Stimulated activated CD8-positive, alpha-beta memory T cell treated with anti-CD3 and anti-CD28 coated beads, Interleukin-7, amount 100 ng/mL, for 24 hours (primary cell): Measurements from ENCODE around the gene ESRRG.

Source experiments
- DNase-seq: peaks from one replicate; pipeline ENCODE4 v3.0.0-alpha.2; 2020; ENCODE audit warnings: low read depth

ESRRG gene

DNA sequence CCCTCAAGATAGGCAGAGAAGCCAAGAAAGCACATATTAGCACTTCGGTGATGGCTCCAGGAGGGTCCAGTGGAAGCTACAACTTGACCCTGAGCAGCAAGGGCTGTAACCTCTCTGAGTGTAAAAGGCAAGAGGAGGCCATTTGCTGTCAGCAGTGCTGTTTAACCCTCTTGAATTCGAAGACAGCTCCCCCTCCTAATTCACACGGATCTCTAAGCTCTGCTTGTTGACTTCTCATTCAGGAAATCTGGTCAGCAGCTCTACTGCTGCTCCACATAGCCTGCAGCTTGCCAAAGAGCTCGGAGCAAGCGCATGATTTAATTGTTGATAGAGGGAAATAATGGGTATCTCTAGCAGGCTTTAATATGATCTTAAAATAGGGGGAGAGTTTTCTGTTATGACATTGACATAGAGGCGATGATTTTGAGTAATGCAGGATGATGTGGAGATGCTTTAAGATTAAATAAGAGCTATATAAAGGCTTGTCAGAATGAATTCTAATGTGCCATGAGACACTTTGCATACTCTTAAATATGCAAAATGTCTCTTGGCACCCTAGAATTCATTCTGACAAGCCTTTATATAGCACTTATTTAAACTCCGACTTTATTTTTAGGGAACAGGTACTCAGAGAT lies 220.6 kb downstream of the ESRRG start:
- no peak for DNase-seq

DNA sequence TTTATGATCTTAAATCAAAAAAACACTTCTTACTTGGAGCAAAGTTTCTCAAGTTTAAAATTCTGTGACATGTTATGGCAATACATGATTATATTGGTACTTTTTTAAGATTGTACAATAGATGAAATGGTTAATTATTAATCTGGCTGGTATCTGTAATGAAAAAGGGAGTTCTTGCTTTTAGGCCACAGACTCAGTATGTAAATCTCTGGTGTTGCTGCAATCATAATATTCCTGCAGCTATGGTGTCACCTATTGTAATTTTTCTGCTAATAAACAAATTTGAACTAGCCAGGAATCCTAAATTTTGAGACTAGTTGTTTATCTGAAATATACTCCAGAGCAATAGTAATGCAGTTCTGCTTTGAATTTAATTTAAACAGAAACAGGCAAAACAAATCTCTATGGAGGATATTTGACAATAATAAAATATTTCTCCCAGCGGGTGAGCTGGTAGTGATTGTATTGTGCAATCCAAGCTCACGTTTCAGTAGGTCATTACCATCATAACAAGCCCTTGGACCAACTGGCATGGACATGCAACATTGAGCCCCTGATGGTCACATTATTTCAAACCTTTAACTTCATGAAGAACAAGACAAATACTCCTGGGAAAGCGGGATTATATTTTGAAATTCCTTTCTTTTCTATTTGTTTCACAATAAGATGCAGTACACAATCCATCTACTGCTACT lies 222.8 kb downstream of the ESRRG start:
- no peak for DNase-seq

DNA sequence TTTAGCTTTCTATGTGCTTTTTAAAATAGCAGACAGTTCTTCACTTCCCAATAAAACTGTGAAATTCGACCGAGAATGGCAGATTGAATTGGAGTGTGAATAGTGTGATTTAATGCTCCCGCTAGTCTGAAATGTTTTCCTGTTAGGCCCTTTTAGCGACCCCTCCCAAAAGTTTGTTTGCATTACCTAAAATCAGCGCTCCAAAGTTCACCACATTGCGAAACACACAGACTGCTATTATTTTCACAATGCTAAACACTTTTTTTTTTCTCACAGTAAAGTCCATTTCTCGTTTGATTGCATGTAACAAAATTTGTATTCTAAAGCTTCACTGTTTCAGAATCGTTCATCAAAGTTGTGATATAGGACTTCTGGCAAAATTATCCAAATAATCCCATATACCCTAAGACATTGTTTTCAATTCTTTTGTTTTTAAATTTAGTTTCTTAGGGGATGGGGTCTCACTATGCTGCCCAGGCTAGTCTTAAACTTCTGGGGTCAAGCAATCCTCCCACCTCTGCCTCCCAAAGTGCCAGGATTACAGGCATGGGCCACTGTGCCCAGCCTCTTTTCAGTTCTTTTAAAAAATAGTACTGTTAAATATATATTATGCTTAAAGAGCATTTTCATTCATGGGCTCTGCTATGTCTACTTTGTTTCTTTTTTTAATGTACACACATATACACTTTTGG lies 223.5 kb downstream of the ESRRG start:
- DNase-seq, result no peak

DNA sequence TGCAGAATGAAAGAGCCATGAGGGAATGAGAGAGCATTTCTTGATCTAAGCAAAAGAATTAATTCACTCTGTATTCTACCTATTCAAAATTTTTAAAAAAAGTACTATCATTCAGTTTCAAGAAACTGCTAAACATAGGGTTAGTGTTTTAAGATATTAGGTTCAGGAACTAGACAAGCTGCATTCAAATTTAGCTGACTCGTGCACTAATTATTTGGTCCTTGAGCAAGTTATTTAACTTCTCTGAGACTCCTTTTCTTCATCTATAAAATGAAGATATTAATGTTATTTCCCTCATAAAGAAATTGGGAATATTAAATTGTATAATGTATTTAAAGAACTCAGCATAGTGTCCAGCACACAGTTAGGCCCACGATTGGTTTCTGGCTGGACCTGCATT lies 225.0 kb downstream of the ESRRG start:
- DNase-seq, result no peak

DNA sequence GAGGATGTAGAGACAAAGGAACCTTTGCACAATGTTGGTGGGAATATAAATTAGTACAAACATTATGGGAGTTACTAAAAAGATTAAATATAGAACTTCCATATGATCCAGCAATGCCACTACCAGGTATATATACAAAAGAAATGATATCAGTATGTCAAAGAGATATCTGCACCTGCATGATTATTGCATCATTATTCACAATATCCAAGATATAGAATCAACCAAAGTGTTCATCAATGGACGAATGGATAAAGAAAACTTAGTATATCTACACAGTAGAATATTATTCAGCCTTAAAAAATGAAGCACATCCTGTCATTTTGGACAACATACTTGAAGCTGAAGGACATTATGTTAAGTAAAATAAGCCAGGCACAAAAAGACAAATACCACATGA lies 238.2 kb downstream of the ESRRG start:
- no peak for DNase-seq

DNA sequence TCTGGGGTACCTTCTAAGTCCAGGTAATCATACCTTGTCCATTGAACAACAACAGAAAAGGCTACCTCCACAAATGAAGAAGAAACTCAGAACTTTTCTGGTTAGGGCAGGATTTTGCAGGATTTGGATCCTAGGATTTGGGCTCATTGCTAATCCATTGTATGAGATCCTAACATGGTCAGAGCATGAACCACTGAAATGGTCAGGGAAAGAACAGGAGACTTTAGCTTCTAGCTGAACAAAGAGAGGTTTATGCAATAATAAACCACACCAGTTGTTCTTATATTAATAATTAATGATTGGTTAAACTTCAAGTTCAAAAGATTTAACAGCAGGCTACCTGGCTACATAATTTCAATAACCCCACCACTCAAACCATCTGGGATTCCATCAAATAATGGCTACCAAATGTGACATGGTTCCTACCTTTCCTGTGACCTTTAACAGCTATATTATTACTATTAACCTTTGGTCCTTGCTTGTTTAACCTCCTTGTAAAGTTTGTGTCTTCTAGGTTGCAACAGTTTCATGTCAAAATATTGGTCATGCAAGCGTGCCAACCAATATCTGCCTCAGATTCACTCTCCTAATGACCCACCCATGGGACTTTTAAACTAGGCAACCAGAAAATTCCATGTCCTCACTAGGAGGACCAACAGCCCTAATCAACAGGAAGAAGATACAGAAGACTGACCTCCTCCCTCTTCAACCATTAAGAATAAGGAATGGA lies 239.4 kb downstream of the ESRRG start:
- no peak for DNase-seq

DNA sequence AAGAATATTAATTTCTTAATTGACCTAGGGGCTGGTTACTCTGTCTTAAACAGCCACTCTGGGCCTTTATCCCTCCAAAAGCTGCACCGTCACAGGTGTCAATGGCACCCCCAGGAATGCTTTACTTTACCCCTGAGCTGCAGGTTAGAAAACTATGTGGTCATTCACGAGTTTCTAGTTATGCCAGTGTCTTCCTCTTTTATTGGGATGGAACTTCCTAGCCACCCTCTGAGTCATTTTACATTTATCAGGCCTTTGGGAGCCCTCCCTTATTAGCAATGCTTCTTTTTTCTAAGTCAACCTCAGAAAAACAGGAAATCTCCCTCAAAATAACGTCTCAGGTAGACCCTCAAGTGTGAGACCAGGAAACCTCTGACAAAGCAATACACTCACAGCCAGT lies 240.6 kb downstream of the ESRRG start:
- DNase-seq, result no peak

DNA sequence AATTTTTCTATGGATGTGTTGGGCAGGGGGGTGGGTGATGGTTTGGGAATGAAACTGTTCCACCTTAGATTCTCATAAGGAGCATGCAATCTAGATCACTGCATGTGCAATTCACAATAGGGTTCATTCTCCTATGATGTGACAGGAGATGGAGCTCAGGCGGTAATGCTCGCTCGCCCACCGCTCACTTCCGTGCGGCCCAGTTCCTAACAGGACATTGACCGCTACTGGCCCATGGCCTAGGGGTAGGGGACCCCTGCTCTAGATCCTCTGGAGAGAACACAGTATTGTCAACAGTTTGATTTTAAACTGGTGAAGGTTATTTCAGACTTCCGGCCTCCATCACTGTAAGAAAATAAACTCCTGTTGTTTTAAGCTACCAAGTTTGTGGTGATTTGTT lies 245.0 kb downstream of the ESRRG start:
- no peak for DNase-seq

DNA sequence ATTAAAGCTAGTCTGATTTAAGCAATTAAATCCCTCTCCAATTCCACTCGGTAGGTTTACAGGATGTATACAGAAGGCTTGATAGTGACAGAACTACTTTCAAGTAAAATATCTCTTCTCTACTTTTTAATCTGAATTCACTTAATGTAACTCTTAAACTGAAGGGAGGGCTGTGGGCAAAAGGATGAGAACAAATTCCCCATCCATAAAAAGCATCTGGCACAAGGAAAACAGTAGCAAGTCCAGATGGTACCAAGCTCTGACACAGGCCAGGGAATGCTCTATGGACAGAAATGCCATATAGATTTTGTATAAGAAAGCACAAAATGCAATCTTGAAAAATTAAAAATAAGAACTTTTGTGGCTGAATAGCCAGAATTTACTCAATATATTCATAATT lies 246.9 kb downstream of the ESRRG start:
- no peak for DNase-seq

DNA sequence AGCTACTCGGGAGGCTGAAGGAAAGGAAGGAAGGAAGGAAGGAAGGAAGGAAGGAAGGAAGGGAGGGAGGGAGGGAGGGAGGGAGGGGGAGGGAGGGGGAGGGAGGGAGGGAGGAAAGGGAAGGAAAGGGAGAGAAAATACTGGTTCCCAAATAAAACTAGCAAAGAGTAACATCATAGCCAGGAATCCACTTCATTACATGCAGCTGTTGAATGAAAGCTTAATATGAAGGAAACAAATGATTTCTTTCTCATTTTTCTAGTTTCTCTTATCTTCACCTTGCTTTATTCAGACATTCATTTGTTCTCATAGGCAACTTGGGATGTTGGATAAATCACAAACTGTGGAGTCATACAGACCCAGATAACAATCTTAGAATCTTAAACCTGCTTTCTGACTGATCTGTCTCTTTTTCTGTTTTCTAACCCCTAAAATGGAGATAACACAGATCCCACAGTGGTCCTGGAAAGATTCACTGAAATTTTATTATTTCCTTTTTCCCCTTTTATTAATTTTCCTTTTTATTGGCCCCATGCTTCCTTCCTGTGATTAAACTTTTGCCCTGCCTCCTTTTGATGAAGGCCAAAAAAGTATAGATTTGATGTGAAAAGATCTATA lies 247.5 kb downstream of the ESRRG start:
- DNase-seq, result no peak

DNA sequence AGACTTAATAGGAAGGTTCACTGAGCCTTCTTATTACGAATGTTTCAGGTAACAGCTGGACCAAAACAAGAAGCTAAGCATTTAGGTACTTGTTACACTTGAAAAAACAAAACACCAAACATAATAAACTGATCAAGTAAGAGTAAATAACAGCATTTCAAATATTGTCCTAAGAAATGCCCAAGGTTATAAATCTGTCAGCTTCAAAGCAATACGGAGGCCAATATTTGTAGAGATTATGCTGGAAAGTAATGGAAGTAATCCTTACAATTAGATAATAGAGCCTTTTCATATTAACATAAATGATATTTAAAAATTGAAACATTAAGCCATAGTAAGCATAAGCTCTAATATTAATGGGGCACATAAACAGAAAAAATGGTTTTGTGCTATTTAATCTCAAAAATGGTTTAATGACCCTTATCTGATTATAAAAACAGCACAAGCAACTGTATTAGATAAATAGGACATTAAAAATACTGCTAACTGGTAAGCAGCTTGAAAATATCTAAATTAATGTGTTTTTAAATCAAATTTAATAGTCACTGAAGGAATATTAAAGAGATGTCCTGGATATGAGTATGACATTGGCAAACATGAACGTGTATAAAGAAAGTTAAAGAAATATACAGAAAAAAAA lies 256.9 kb downstream of the ESRRG start:
- no peak for DNase-seq

DNA sequence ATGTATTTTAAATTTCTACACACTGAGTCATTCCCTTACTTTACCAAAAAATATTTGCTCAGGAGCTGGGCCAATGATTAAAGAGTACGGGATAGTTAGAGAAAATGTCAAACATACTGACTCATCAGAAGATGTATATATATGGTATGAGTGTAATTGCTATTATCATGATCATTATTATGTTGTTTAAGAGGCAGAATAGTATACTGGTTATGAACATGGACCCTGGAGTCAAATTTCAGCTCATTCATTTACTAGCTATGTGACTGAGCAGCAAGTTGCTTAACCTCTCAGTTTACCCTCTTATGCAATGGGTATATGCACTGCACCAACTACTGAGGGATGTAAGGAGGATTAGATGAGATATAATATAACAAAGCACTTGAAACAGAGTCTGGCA lies 258.7 kb downstream of the ESRRG start:
- DNase-seq, result no peak

DNA sequence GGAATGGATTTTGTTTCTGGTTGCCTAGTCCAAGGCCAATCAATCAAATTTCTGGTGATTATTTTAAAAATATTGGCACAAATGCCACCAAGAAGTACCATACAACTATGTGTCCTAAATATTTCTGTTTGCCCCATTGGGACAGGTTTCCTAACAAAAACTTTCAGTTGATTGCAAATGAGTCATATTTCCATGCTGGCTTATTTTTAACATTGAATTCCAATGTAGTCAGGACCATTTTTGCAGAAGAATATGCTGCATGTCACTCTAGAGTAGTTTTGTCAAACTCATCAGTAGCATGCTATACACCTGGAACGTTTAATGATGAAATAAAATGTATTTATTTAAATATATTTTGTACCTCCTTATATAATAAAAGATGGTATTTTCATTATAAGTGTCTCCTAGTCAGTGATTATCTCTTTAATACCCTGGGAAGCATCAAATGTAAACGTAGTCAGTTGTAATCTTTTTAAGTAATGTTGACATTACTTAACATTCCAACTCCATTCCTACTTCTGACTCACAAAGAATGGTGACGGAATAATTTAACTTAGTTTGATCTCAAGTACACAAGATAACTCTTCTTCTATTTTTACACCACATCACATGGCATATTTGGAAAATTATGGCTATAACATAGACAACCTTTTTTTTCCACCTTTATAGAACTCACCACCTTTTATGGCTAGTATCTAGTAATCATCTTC lies 261.0 kb downstream of the ESRRG start:
- DNase-seq, result no peak

DNA sequence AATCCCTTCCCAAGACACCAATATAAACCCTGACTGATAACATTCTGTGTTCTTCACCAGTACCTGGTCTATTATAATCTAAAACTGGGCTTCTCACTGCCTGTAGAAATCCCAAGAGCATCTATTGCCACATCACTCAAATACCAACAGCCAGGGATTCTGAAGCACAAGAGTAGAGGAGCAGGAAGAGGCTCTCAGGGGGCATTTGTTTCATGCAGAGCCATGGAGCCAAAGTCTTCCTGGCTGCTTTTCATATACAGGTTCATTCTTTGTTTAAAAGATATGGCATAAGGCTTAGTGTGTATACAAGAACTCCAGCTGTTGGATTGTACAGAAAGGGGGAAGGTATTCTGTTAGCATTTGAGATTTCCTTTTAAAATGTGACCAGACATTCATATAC lies 261.8 kb downstream of the ESRRG start:
- DNase-seq, result no peak

DNA sequence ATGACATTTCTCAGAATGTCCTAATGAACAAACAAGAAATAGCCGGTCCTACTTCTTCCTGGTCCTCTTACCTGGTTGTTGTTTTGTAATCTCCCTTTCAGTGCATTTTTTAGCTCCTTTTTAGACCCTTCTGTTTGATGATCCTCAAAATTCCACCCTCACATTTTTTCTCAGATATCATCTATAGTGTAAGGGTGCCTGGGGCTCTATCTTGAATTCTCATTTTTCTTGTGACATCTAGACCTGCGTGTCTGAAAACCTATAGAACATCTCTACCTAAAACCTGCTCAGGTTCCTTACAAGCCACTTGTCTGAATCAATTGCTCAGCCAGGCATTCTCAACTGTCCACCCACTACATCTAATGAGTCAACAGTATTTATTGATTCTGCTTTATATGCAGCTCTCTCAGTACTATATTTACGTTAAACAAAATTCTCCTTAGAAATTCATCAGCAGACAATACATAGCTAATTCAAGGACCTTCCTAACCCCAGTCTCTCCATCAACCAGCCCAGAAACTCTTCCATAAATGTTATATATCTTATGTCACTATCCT lies 263.5 kb downstream of the ESRRG start:
- no peak for DNase-seq

DNA sequence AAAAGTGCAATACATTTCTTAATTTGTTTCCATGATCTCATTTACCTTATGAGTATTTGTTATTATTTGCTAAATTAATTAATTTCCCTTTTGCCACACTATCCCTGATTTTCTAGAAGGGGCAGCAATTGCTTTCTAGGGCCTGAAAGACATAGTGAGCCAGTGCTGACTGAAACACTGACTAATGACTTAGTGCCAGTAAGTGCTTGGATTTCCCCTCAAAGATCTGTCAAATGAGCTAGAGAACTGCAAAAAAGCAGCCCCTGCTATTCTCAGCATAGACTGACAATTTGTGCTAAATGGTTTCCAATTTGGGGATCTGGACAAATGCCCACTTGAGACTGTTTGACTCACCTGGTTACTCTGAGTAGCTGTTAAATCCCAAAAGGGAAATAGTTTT lies 264.4 kb downstream of the ESRRG start:
- no peak for DNase-seq

DNA sequence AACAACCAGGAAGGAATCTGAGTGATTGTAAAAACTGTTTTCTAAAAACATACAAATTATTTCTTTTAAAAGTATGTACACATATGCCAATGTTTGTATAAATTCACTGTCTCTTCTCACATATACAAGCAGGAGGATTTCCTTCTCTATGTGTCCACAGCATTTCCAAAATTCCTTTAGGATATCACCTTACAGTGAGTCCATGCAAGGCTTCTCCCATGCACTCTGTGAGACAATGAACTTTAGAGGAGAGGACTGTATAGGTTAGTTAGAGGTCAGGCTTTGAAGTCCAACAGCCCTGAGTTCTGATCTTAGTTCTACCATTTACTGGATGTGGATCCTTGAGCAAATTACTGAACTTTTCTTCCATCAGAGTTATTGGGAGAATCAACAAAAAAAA lies 265.9 kb downstream of the ESRRG start:
- DNase-seq, result no peak

DNA sequence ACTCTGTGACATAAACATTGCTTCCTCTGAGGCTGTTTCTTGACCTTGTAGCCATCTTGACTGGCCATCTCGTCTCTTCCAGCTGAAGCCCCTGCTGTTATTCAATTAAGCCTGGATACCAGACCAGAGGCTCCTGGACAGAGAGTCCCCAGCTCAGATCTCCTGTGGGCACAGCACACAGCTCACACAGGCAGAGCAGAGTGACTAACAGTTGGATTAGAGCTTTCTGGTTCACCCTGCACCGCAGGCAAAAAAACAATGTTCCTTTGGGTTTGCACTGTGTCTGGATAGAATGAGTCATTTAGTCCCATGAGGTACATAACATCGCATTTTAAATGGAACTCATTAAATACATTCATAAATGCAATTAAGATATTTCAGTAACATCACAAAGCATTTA lies 266.5 kb downstream of the ESRRG start:
- DNase-seq, result no peak

DNA sequence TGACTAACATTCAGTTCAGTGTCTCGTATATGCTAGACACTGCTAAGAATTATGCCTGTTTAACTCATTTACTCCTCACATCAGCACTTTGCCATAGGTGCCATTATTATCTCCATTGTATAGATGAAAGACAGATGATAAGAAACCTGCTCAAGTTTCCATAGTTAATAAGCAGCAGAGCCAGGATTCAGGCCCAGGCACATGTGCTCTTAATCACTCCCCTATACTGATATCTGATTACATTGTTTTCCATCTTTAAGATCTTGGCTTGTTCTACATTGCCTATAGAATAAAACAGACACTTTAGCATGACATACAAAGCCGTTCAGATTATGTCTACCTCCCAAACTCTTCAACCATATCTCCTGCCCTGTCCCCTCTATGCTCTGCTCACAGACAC lies 269.5 kb downstream of the ESRRG start:
- DNase-seq, result no peak
